Erythroblast (primary cell): ENCODE data around the gene FAM161B.

ENCODE experiments used
- GATA1 ChIP-seq: IDR thresholded peaks from 2 replicates; pipeline ENCODE4 v1.6.1; 2011; ENCODE audit warnings: low read depth, mild to moderate bottlenecking, control low read depth, low read length, moderate library complexity
- POLR2A ChIP-seq: IDR thresholded peaks from 2 replicates; pipeline ENCODE4 v1.6.1; 2011; ENCODE audit warnings: mild to moderate bottlenecking, low read length

- TF ChIP-seq POLR2A = no peak
- no peak for TF ChIP-seq GATA1
These were observed 6.8 kb downstream of the FAM161B start for GRCh38 chr14:73943083-73943482.
